Lung (tissue), 12 donors: ENCODE data around the gene FARP1. TPM values are rescaled to one million over a fixed set of nuclear protein-coding genes. Genes with fewer than 3 reads are reported as not detected.

Experiments
- ATAC-seq: fragments of 200-7000 bp; cut with Tn5 transposase; one replicate; pipeline ENCODE4 v1.9.1; 2020; ENCODE audit warnings: moderate number of reproducible peaks; ENCODE audit not compliant: insufficient read depth, low FRiP score
- DNase-seq, 3 donors: peaks; one replicate each; pipeline ENCODE4 v3.0.0-alpha.2; 2013 to 2017
- H3K27ac ChIP-seq, 2 donors: one replicate each; pipeline ENCODE4 v1.5.1; 2013; ENCODE audit warnings: mild to moderate bottlenecking in 2 of 2, moderate library complexity in 2 of 2, control low read depth in 1 of 2, inconsistent platforms in 1 of 2, low read depth in 1 of 2, low read length in 1 of 2
- H3K27me3 ChIP-seq, 3 donors: one replicate each; pipeline ENCODE4 v1.5.1; 2013; ENCODE audit warnings: low read length in 2 of 3; ENCODE audit not compliant: control insufficient read depth in 3 of 3, insufficient read depth in 3 of 3
- H3K36me3 ChIP-seq, 4 donors: one replicate each; pipeline ENCODE4 v1.5.1; 2013; ENCODE audit warnings: low read length in 4 of 4, mild to moderate bottlenecking in 1 of 4, moderate library complexity in 1 of 4; ENCODE audit not compliant: control insufficient read depth in 4 of 4, insufficient read depth in 4 of 4
- H3K4me1 ChIP-seq, 5 donors: one replicate each; pipeline ENCODE4 v1.5.1; 2013; ENCODE audit warnings: low read length in 5 of 5, mild to moderate bottlenecking in 2 of 5, moderate library complexity in 1 of 5; ENCODE audit not compliant: control insufficient read depth in 5 of 5, insufficient read depth in 5 of 5
- H3K4me3 ChIP-seq: one replicate; pipeline ENCODE4 v1.5.1; 2013; ENCODE audit warnings: mild to moderate bottlenecking, control low read depth, moderate library complexity
- H3K9ac ChIP-seq, 2 donors: one replicate each; pipeline ENCODE4 v1.5.1; 2013; ENCODE audit warnings: low read length in 2 of 2, control low read depth in 1 of 2; ENCODE audit not compliant: insufficient read depth in 1 of 2
- H3K9me3 ChIP-seq, 4 donors: one replicate each; pipeline ENCODE4 v1.5.1; 2013; ENCODE audit warnings: low read length in 3 of 4, mild to moderate bottlenecking in 1 of 4, moderate library complexity in 1 of 4; ENCODE audit not compliant: control insufficient read depth in 4 of 4, insufficient read depth in 3 of 4
- WGBS, 2 donors: extraction: QIAGEN DNeasy Blood & Tissue Kit; methylation state at CpG; one replicate each; pipeline ENCODE4 v1.1.7; 2013; 5-methylcytosine and 5-hydroxymethylcytosine counted together
- polyA plus RNA-seq, 2 donors: library from polyadenylated mRNA; stranded (reverse); fragments of 200-250 nt; gene quantifications; one replicate each; pipeline ENCODE4 v1.2.1, GENCODE V29; 2013
- total RNA-seq, 2 donors: library from RNA; depleted of rRNA in 1 of 2; stranded (reverse); fragments of >200 nt in 1 of 2; gene quantifications; one replicate each; pipeline ENCODE4 v1.2.1, GENCODE V29; 2014 to 2021
- TF ChIP-seq, protein P1 (sequence below): IDR thresholded peaks from 2 replicates; pipeline ENCODE4 v1.5.1; 2012; ENCODE audit warnings: mild to moderate bottlenecking; ENCODE audit errors: control extremely low read depth, extremely low read depth
- donor health status: control.
- donor health status: control.
- donor health status: Bipolar disorder and iron deficiency.
- donor health status: healthy.
- donor health status: DM: yes; HTN: yes; CAD: no.

FARP1 gene
- total and polyA plus RNA-seq, 4 donors: 20.8 to 102 (median 54.4) TPM

DNA sequence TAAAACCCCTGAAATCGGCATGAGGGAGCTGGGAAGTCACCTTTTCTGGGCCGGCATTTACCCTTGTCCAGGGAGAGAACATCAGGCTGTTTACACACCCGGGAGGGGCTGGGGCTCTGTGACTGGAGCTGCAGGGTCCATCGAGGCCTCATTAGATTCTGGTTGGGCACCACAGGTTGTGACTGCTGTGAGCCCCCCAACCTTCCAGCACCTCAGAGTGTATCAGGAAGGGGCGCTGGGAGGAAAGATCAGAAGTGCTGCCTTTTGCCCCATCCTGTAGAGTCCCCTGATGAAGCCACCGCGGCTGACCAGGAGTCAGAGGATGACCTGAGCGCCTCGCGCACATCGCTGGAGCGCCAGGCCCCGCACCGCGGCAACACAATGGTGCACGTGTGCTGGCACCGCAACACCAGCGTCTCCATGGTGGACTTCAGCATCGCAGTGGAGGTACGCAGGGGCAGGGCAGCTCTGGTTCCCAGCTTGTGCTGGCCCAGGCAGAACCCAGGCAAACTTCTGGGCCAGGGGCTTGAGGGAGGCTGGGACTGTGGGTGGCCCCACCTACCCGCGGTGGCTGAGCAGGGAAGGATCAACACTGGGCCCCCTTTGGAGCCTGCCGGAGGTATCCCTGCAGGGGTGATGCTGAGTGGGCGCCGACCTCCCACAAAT lies 297.6 kb downstream of the FARP1 start:
- no peak overlapping the region for H3K27ac ChIP-seq
- ATAC-seq (no peak), DNase-seq (no peak)
- TF ChIP-seq, protein P1, sequence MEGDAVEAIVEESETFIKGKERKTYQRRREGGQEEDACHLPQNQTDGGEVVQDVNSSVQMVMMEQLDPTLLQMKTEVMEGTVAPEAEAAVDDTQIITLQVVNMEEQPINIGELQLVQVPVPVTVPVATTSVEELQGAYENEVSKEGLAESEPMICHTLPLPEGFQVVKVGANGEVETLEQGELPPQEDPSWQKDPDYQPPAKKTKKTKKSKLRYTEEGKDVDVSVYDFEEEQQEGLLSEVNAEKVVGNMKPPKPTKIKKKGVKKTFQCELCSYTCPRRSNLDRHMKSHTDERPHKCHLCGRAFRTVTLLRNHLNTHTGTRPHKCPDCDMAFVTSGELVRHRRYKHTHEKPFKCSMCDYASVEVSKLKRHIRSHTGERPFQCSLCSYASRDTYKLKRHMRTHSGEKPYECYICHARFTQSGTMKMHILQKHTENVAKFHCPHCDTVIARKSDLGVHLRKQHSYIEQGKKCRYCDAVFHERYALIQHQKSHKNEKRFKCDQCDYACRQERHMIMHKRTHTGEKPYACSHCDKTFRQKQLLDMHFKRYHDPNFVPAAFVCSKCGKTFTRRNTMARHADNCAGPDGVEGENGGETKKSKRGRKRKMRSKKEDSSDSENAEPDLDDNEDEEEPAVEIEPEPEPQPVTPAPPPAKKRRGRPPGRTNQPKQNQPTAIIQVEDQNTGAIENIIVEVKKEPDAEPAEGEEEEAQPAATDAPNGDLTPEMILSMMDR: no peak
- peaks cover 0 to 4% (median 0%) of the 10 kb centered on the region in 5 donors for H3K4me1 ChIP-seq
- no peaks in the 10 kb centered on the region for H3K9me3 ChIP-seq
- WGBS, 2 donors: 96 to 97% methylated on average over 25 of the region's 25 CpGs
- H3K4me3 ChIP-seq: no peak overlapping the region
- H3K27me3 ChIP-seq: no peaks in the 10 kb centered on the region
- no peak overlapping the region for H3K9ac ChIP-seq
- peaks cover 0 to 42% (median 24%) of the 10 kb centered on the region in 4 donors for H3K36me3 ChIP-seq

DNA sequence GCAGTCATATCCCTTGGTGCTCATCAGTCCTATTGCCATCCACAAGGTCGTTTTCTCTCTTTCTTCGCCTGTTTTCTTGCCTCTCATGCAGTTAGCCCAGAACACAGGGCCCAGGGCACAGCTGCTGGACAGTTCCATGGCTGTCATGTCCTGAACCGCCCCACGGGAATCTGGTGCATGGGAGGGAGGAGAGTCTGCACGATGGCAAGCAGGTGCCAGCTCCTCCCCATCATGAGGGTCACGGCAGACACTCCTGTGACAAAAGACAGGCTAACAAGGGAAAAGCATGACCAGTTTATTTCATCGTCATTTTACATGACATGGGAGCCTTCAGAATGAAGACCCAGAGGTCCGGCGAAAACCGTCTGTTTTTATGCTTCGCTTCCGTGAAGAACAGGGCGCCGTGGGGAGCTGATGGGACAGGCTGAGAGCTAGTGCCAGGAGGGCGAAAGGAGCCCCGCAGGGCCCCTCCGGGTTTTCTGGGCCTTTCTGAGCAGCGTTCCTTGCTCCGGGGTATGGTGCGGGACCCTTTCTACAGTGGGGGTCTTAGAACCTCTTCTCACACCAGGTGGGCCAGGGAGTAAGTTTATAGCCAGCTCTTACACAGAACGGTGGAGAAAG lies 298.3 kb downstream of the FARP1 start:
- DNase-seq (no peak), ATAC-seq (no peak)
- 90 to 93% methylated on average over 21 of the region's 21 CpGs for WGBS, 2 donors
- TF ChIP-seq, protein P1: no peak
- Histone ChIP-seq H3K9ac (no peak overlapping the region), H3K9me3 (no peaks in the 10 kb centered on the region), H3K4me3 (no peak overlapping the region), H3K4me1 (peaks cover 0 to 4% (median 0%) of the 10 kb centered on the region in 5 donors), H3K27me3 (no peaks in the 10 kb centered on the region), H3K36me3 (peaks cover 0 to 40% (median 23%) of the 10 kb centered on the region in 4 donors), H3K27ac (no peak overlapping the region)

DNA sequence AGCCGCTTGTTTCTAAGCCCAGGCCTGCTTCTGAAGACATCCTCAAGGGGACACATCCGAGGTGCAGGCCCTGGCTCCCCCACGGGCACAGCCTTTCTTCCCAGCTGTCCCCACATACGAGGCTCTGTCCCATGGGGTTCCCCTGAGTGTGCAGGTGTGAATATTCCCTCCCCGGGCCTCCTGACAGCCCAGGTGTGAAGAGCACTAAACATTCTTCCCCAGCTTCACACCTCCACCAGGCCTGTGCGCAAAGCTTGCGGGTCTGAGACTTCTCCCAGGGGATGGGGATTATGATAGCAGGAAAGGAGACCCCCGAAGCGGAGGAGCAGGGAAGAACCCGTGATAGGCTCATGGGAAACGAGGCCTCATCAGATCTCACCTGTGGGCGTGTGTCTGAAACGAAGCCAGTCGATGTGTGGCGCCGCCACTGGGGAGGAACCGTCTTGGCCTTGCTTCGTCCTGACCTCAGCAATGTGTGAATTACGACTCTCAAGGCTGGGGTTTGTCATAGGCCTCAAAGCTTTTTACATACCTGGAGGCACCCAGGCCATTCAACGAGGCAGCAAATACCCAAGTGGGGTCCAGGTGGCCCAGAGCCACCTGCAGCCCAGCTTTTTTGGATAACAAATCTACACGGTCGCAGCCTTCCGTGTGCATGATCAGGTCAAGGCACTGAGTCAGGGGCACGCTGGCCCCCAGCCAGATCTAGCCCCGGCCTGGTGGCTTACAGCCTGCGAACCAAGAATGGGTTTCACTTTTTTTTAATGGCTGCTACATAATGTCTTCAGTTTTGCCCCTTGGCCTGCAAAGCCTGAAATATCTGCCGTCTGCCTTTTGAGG lies 299.7 kb downstream of the FARP1 start:
- WGBS, 2 donors: 87 to 92% methylated on average over 27 of the region's 27 CpGs
- Histone ChIP-seq H3K9ac (no peak overlapping the region), H3K36me3 (peaks cover 0 to 51% (median 25%) of the 10 kb centered on the region in 4 donors), H3K27ac (no peak overlapping the region), H3K27me3 (no peaks in the 10 kb centered on the region), H3K9me3 (no peaks in the 10 kb centered on the region), H3K4me1 (peaks cover 0 to 4% (median 0%) of the 10 kb centered on the region in 5 donors), H3K4me3 (no peak overlapping the region)
- TF ChIP-seq, protein P1: no peak
- DNase-seq (no peak), ATAC-seq (no peak)
